ENCODE measurements around the gene SUSD4.

SUSD4 gene

DNA sequence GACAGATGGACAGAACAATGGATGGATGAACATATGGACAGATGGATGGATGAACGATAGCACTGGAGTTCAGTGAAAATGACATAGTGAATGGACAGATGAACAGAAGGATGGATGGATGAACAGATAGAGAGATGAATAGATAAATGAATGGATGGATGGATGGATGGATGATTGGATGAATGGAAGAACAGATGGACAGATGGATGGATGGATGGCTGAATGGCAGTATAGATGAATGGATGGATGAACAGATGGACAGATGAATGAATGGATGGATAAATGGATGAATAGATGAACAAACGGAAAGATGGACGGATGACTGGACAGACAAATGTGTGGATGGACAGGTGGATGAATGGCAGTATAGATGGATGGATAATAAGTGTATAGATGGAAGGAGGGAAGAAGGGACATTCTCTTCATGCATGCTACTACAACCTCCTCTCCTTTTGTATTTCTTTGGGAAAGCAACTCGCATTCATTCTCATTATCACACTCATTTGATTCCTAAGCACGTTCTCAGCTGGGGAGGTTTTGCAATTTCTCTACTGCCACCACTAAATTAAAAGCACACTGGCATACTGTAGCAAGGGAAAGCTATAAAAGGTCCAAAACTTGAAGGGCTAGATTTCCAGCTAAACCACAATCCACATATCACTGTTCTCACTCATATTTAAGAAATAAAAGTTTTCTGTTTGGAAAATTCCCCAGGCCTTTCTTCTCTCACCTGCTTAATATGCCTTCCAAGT, 34.1 kb downstream of the SUSD4 start:
- Histone ChIP-seq H3K4me1 (ENCODE audit: insufficient read depth, low read length) (no peaks in the 10 kb centered on the region), H3K9me3 (ENCODE audit: control insufficient read depth, insufficient read depth, low read length) (no peaks in the 10 kb centered on the region), H3K36me3 (ENCODE audit: insufficient read depth, low read length) (no peaks in the 10 kb centered on the region), H3K9ac (ENCODE audit: low read depth, low read length) (no peak overlapping the region)

DNA sequence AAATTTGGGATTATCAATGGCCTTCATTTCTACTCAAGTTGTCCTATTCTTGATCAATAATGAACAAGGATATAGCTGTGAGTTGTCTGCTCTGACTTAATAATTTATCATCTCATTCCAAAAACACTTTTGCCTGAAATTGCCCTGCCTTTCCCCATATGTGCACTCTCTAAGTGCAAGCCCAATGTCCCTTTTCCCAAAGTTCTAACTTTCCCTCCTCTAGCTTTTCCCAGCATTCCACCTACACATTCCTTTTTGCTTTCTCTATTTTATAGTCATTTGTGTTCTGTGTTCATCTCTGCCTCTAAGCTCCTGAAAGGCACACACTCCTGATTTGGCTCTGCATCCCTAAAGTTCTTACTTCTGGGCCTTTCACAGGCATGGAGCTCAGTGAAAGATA, 34.7 kb downstream of the SUSD4 start:
- no peaks in the 10 kb centered on the region for H3K36me3 ChIP-seq (ENCODE audit: insufficient read depth, low read length)
- no peaks in the 10 kb centered on the region for H3K9me3 ChIP-seq (ENCODE audit: control insufficient read depth, insufficient read depth, low read length)
- no peaks in the 10 kb centered on the region for H3K4me1 ChIP-seq (ENCODE audit: insufficient read depth, low read length)
- H3K9ac ChIP-seq (ENCODE audit: low read depth, low read length): no peak overlapping the region

DNA sequence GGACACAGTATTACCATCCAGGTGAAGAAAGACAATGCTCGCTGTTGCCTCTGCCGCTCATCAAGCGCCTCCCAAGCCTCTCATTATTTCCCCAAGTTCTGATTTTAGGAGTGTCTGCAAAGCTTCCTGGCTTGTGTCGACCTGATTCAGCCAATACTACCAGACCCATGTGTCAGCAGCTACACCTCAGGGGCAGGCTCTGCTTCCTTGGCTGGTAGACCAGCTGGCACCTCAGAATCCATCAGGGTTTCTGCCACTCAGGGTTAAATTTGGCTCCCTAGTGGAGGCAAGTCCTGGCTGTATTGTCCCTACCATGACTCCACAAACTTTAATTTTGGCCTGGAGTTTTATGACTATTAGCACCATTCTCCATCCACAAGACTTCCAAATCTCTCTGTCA, 35.4 kb downstream of the SUSD4 start:
- H3K9me3 ChIP-seq (ENCODE audit: control insufficient read depth, insufficient read depth, low read length): no peaks in the 10 kb centered on the region
- no peaks in the 10 kb centered on the region for H3K36me3 ChIP-seq (ENCODE audit: insufficient read depth, low read length)
- no peaks in the 10 kb centered on the region for H3K4me1 ChIP-seq (ENCODE audit: insufficient read depth, low read length)
- H3K9ac ChIP-seq (ENCODE audit: low read depth, low read length): no peak overlapping the region

DNA sequence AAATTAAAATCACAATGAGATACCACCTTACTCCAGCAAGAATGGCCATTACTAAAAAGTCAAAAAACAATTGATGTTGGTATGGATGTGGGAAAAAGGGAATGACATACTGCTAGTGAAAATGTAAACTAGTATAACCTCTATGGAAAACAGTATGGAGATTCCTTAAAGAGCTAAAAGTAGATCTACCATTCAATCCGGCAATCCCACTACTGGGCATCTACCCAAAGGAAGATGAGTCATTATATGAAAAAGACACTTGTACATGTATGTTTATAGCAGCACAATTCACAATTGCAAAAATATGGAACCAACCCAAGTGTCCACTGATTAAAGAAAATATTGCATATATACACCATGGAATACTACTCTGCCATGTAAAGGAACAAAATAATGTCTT, 37.2 kb downstream of the SUSD4 start:
- H3K9me3 ChIP-seq (ENCODE audit: control insufficient read depth, insufficient read depth, low read length): no peaks in the 10 kb centered on the region
- H3K4me1 ChIP-seq (ENCODE audit: insufficient read depth, low read length): no peaks in the 10 kb centered on the region
- H3K36me3 ChIP-seq (ENCODE audit: insufficient read depth, low read length): no peaks in the 10 kb centered on the region
- no peak overlapping the region for H3K9ac ChIP-seq (ENCODE audit: low read depth, low read length)

DNA sequence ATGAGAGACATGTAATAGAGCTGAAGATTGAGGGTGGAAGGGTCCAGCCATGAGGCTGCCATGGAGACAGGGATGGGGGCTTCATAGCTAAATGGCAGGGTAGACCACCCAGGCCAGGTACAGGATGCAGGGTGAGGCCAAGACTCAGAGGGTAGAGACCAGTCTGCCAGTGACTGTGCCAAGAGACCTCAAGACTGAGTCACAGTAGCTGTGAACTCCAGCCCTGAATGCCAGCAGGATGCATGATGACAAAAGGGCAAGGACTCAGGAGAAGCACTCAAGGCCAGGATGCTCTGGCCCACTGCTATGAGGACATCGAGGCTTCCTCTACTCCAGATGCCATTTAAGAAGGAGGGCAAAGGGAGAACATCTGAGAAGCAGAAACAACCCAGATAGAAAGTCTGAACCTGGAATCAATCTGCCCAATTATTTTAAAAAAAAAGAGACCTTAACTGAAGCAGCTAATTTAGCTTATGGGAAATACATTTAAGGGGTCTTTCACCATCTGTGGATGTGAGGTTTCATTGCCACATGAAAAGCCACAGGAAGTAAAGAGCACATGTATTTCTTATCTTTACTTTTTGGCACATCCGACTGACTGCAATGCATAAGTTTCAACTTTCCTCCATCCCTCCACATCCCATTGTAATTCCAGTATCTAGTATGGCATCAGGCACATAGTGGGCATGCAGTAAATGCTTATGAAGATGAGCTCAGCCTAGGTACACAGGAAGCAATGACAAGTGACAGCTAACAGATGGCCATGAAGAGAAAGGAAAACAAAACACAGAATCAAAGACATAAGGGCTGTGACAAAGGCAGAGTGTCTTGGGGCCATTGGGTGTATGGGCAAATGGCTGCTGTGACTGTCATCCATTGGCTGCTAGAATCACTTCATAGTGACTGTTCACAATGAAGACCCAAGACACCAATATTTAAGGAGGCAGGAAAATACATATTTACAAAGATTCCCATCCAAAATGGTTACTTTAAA, 40.2 kb downstream of the SUSD4 start:
- H3K36me3 ChIP-seq (ENCODE audit: insufficient read depth, low read length): no peaks in the 10 kb centered on the region
- H3K4me1 ChIP-seq (ENCODE audit: insufficient read depth, low read length): 0 out of 2 replicates have a peak, but pooled peaks cover 9% of the 10 kb centered on the region
- no peaks in the 10 kb centered on the region for H3K9me3 ChIP-seq (ENCODE audit: control insufficient read depth, insufficient read depth, low read length)
- H3K9ac ChIP-seq (ENCODE audit: low read depth, low read length): no peak overlapping the region

DNA sequence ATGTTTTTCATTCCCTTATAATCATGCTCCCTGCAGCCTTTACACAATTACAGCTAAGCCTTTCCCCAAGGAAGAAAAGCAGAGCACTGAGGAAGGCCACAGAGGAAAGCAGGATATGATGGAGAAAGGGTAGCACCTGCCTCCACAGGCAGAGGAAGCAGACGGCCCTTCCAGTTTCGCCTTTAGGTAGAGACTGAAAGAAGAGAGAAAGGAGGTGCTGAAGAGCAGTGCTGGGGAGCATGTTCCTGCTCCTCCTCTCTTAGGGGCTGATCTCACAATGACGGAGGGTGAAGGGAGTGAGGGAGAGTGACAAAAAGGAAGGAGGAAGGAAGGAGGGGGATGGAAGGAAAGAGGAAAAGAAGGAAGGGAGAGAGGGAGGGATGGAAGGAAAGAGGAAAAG, 41.1 kb downstream of the SUSD4 start:
- Histone ChIP-seq H3K36me3 (ENCODE audit: insufficient read depth, low read length) (no peaks in the 10 kb centered on the region), H3K4me1 (ENCODE audit: insufficient read depth, low read length) (0 out of 2 replicates have a peak, but pooled peaks cover 9% of the 10 kb centered on the region), H3K9ac (ENCODE audit: low read depth, low read length) (no peak overlapping the region), H3K9me3 (ENCODE audit: control insufficient read depth, insufficient read depth, low read length) (no peaks in the 10 kb centered on the region)

GRCh38 chr1:223320959-223321358, 43.0 kb downstream of the SUSD4 start:
- Histone ChIP-seq H3K36me3 (ENCODE audit: insufficient read depth, low read length) (no peaks in the 10 kb centered on the region), H3K9me3 (ENCODE audit: control insufficient read depth, insufficient read depth, low read length) (no peaks in the 10 kb centered on the region), H3K4me1 (ENCODE audit: insufficient read depth, low read length) (0 out of 2 replicates have a peak, but pooled peaks cover 9% of the 10 kb centered on the region), H3K9ac (ENCODE audit: low read depth, low read length) (no peak overlapping the region)

DNA sequence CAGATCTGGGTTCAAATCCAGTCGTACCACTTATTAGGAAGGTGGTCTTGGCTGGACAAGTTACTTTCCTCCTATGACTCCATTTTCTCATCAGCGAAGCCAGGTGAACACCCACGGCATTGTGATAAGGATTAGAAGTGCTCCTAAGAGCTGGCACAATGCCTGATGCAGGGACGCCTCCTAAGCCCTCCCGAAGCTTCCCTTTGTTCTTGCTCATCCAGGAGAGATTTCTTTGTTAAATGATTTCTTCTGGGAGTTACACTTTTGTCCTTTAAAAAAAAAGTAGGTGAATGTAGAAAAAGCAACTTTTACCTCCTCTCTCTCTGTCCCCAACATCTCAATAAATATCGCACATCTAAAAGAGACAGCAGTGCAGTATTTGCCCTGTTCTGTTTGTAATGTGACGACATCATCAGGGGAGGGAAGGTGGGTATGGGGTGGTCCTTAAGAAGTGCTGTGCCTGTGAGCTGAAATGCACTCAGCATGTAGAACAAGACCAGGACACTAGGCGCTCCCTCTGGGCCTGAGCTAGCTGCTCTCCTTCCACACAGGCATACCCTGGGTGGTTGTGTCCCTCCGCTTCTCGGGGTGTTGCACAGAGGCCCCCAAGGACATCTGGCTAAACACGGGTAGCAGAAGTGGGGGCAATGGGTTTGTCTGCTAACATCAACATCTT, 43.9 kb downstream of the SUSD4 start:
- H3K36me3 ChIP-seq (ENCODE audit: insufficient read depth, low read length): no peaks in the 10 kb centered on the region
- no peak overlapping the region for H3K9ac ChIP-seq (ENCODE audit: low read depth, low read length)
- no peaks in the 10 kb centered on the region for H3K9me3 ChIP-seq (ENCODE audit: control insufficient read depth, insufficient read depth, low read length)
- 0 out of 2 replicates have a peak, but pooled peaks cover 9% of the 10 kb centered on the region for H3K4me1 ChIP-seq (ENCODE audit: insufficient read depth, low read length)

- H3K36me3 ChIP-seq (ENCODE audit: insufficient read depth, low read length): no peaks in the 10 kb centered on the region
- no peaks in the 10 kb centered on the region for H3K9me3 ChIP-seq (ENCODE audit: control insufficient read depth, insufficient read depth, low read length)
- no peak overlapping the region for H3K9ac ChIP-seq (ENCODE audit: low read depth, low read length)
- H3K4me1 ChIP-seq (ENCODE audit: insufficient read depth, low read length): 0 out of 2 replicates have a peak, but pooled peaks cover 9% of the 10 kb centered on the region
Observed at GRCh38 chr1:223319398-223319797, 44.6 kb downstream of the SUSD4 start.

GRCh38 chr1:223316082-223316481, 47.9 kb downstream of the SUSD4 start:
- 0 out of 2 replicates have a peak, but pooled peaks cover 9% of the 10 kb centered on the region for H3K4me1 ChIP-seq (ENCODE audit: insufficient read depth, low read length)
- H3K36me3 ChIP-seq (ENCODE audit: insufficient read depth, low read length): no peaks in the 10 kb centered on the region
- no peak overlapping the region for H3K9ac ChIP-seq (ENCODE audit: low read depth, low read length)
- no peaks in the 10 kb centered on the region for H3K9me3 ChIP-seq (ENCODE audit: control insufficient read depth, insufficient read depth, low read length)

- Histone ChIP-seq H3K9ac (ENCODE audit: low read depth, low read length) (no peak overlapping the region), H3K4me1 (ENCODE audit: insufficient read depth, low read length) (0 out of 2 replicates have a peak, but pooled peaks cover 9% of the 10 kb centered on the region), H3K9me3 (ENCODE audit: control insufficient read depth, insufficient read depth, low read length) (no peaks in the 10 kb centered on the region), H3K36me3 (ENCODE audit: insufficient read depth, low read length) (no peaks in the 10 kb centered on the region)
Observed at GRCh38 chr1:223315665-223316064, 48.3 kb downstream of the SUSD4 start.

DNA sequence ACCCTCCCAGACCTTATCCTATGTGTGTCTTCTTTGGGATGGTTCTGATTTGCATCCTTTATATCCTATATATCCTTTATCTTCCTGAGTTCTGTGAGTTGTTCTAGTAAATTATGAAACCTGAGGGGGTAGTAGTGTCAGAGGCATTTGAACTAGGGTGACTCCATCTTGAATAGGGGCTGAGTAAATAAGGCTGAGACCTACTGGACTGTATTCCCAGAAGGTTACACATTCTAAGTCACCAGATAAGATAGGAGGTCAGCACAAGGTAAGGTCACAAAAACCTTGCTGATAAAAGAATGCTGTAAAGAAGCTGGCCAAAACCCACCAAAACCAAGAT, 50.6 kb downstream of the SUSD4 start:
- Histone ChIP-seq H3K9ac (ENCODE audit: low read depth, low read length) (no peak overlapping the region), H3K9me3 (ENCODE audit: control insufficient read depth, insufficient read depth, low read length) (no peaks in the 10 kb centered on the region), H3K36me3 (ENCODE audit: insufficient read depth, low read length) (no peaks in the 10 kb centered on the region), H3K4me1 (ENCODE audit: insufficient read depth, low read length) (no peaks in the 10 kb centered on the region)

GRCh38 chr1:223312705-223313414, 51.1 kb downstream of the SUSD4 start:
- H3K36me3 ChIP-seq (ENCODE audit: insufficient read depth, low read length): no peaks in the 10 kb centered on the region
- H3K9me3 ChIP-seq (ENCODE audit: control insufficient read depth, insufficient read depth, low read length): no peaks in the 10 kb centered on the region
- no peak overlapping the region for H3K9ac ChIP-seq (ENCODE audit: low read depth, low read length)
- H3K4me1 ChIP-seq (ENCODE audit: insufficient read depth, low read length): no peaks in the 10 kb centered on the region

GRCh38 chr1:223312273-223312672, 51.7 kb downstream of the SUSD4 start:
- Histone ChIP-seq H3K9me3 (ENCODE audit: control insufficient read depth, insufficient read depth, low read length) (no peaks in the 10 kb centered on the region), H3K9ac (ENCODE audit: low read depth, low read length) (no peak overlapping the region), H3K4me1 (ENCODE audit: insufficient read depth, low read length) (no peaks in the 10 kb centered on the region), H3K36me3 (ENCODE audit: insufficient read depth, low read length) (no peaks in the 10 kb centered on the region)

All from ES-I3 (cell line).